Uterus (tissue), 2 donors: ENCODE data around the gene MEGF10.

ENCODE experiments used
- CTCF ChIP-seq, 4 experiments: fragments of 200-600 bp in 2 of 4; fragments of 450-650 bp in 2 of 4; sonication (generic) in 2 of 4; IDR thresholded peaks; one replicate each; pipeline ENCODE4 v1.5.1; 2016 to 2019; ENCODE audit warnings: antibody characterized with exemption in 4 of 4, mild to moderate bottlenecking in 2 of 4, moderate library complexity in 1 of 4
- POLR2A ChIP-seq, 2 donors: fragments of 450-650 bp; IDR thresholded peaks; one replicate each; pipeline ENCODE4 v1.6.1; 2016; ENCODE audit warnings: antibody characterized with exemption in 2 of 2, mild to moderate bottlenecking in 1 of 2, moderate library complexity in 1 of 2

GRCh38 chr5:127299678-127300077 lies 9.1 kb downstream of the MEGF10 start:
- TF ChIP-seq CTCF (IDR thresholded peaks at IDR 0.05) (no peak), POLR2A (IDR thresholded peaks at IDR 0.05) (no peak)
